ENCODE results near the gene ALPG. TPM values are rescaled to one million over a fixed set of nuclear protein-coding genes. Genes with fewer than 3 reads are reported as not detected.
"Not testable (repeated sequence)": the region's sequence is repeated elsewhere in the genome, so short reads cannot be mapped to it uniquely, and the experiment has no call there.

ALPG gene
- total RNA-seq, 1 donor from 2014 or later = not detected

DNA sequence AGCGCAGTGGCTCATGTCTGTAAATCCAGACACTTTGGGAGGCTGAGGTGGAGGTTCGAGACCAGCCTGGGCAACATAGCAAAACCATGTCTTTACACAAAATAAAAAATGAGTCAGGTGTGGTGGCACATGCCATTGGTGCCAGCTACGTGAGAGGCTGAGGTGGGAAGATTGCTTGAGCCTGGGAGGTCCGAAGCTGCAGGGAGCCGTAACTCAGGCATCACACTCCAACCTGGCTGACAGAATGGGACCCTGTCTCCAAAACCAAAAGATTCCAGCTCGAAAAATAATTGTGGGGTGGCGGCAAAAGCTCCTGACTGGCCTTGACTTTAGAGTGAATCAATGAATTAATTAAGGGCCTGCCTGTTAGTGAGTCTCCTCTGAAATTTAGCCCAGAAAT, 29.3 kb upstream of the ALPG start:
- DNase-seq = no peak

DNA sequence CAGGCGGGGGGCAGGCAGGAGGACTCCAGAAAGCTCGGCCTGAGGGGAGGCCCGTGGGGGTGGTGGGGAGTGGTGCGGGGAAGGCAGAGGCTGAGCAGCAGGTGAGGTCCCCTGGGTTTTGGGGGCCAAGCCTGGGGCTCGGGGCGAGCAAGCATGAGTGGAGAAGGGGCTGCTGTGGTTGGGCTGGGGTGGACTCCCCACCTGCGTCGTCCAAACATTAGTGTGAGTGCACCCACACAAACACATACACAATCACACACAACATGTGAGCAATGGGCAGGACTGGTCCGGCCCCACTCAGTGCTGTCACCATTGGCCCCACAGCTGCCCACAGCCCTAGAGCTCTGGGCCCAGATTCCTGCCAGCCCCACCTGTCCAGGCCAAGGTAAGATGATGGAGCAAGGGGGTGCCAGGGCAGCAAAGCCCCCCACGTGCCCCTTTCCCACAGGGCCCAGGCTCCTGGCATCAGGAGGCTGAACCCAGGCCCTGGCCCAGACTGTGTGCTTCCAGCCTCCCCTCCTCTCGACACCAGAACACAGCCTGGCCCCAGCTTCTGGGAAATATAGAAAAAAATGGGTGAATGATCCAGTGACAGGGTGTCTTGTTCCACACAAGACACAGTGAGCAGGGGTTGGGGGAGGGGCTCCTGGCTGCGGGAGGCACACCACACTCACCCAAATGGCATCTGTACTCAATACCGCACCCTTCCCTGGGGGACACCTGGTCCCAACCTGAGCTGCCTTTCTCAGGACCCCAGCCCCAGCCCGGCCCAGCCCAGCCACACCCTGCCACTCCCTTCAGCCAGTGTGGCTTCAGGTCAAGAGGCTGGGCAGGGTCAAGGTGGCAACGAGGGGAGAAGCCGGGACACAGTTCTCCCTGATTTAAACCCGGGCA, 28.6 kb upstream of the ALPG start:
- no peak for DNase-seq

DNA sequence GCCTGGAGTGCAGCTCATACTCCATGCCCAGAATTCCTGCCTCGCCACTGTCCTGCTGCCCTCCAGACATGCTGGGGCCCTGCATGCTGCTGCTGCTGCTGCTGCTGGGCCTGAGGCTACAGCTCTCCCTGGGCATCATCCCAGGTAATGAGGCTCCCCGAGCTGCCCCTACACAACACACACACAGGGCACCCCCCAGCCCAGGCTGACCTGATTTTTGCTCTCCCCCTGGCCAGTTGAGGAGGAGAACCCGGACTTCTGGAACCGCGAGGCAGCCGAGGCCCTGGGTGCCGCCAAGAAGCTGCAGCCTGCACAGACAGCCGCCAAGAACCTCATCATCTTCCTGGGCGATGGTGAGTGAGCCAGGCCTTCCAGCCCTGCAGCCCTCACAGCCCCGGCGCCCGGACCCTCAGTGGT, 27.9 kb upstream of the ALPG start, which contains the start of gene ALPP:
ALPP (plus strand) TSS at position 17 of the 417 bp plus-strand sequence; CDS start at position 69, 52 bp downstream.
- not testable (repeated sequence) for DNase-seq

DNA sequence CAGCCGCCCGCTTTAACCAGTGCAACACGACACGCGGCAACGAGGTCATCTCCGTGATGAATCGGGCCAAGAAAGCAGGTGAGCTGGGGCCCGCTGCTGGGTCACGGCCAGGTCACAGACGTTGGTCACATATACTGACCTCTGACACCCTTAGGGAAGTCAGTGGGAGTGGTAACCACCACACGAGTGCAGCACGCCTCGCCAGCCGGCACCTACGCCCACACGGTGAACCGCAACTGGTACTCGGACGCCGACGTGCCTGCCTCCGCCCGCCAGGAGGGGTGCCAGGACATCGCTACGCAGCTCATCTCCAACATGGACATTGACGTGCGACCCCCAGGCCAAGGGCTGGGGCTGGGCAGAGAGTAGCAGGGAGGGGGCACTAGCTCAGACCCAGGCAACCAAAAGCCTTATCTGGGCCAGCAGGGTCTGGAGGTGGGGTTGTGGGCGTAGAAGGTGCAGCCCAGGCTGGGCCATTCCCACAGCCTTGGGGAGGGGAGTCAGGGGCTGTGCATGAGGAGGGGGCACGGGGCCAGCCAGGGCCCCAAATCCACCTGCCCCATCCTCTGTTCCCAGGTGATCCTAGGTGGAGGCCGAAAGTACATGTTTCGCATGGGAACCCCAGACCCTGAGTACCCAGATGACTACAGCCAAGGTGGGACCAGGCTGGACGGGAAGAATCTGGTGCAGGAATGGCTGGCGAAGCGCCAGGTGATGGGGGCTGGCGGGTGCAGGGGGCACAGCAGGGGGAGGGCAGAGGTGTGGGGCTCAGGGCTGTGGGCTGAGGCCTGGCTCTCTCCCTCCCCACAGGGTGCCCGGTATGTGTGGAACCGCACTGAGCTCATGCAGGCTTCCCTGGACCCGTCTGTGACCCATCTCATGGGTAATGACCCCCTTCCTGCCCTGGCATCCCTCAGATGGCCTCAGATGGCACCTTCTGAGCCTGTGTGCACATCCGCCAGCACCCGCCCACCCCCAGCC, 26.7 kb upstream of the ALPG start:
- not testable (repeated sequence) for DNase-seq

DNA sequence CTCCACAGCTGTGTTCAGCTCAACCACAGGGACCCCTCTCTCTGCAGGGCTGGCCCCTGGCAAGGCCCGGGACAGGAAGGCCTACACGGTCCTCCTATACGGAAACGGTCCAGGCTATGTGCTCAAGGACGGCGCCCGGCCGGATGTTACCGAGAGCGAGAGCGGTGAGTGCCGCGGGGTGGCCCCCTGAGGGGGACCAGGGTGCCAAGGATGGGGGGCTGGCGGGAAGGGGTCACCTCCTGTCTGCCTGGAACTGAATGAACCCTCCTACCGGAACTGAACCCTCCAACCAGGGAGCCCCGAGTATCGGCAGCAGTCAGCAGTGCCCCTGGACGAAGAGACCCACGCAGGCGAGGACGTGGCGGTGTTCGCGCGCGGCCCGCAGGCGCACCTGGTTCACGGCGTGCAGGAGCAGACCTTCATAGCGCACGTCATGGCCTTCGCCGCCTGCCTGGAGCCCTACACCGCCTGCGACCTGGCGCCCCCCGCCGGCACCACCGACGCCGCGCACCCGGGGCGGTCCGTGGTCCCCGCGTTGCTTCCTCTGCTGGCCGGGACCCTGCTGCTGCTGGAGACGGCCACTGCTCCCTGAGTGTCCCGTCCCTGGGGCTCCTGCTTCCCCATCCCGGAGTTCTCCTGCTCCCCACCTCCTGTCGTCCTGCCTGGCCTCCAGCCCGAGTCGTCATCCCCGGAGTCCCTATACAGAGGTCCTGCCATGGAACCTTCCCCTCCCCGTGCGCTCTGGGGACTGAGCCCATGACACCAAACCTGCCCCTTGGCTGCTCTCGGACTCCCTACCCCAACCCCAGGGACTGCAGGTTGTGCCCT, 25.2 kb upstream of the ALPG start:
- DNase-seq = not testable (repeated sequence)

GRCh38 chr2:232382331-232383225, 24.1 kb upstream of the ALPG start:
- no peak for DNase-seq

- no peak for DNase-seq
Measured at GRCh38 chr2:232384466-232384865, 22.2 kb upstream of the ALPG start.

DNA sequence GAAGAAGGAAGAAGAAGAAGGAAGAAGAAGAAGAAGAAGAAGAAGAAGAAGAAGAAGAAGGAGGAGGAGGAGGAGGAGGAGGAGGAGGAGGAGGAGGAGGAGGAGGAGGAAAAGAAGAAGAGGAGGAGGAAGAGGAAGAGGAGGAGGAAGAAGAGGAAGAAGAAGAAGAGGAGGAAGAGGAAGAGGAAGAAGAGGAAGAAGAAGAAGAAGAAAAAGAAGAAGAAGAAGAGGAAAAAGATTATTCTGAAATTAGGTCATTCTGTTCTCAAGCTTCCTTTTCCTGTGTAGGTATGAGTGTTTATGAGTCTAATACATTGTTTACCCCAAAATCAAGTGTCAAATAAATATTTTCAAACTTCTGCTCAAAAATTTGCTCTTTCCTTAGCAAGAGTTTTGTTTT, 21.6 kb upstream of the ALPG start:
- DNase-seq = not testable (repeated sequence)

DNA sequence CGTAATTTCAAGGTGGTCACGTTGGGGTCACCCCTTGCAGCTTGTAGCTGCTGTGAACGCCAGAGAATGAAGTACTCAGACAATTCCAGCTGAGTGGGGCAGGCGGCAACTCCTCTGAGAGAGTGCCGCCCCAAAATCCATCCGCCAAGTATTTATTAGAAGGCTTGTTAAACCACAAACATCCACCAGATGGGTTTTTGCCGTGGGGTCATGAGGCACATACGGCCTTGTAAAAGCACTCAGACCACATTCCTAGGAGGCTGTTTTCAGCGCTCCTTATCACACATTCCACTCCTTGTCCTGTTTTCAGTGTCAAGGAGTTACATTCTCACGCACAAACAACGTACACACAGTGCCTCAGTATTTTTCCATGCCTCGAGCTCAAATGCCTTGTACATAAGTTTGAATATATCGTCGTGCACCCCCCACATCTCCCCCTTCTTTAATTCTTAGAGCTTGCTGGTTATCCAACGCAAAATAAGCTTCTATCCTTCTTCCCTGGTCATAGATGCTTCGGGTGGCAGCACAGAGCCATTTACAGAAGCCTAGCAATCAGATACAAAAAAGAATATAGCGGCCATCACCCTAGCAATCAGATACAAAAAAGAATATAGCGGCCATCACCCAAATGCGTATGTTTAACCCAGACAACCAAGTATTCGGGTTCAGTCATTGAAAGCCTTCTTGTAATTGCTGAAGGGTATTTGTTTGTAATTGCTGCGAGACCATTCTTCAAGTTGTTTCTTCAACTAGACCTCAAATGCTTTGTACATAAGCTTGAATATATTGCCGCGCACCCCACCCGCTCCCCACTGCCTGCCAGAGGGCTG, 20.8 kb upstream of the ALPG start:
- no peak for DNase-seq

DNA sequence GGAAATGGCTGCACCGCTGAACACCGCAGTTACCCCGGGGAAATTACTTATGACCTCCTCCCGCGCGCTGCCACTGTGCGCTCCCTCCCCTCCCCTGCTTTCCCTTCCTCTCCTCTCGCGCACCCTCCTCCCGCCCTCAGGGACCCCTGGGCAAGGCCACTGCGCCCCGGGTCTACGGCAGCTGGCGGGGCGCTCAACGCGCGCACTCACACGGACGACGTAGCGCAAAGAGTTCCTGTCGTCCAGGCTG, 20.2 kb upstream of the ALPG start:
- DNase-seq = no peak

GRCh38 chr2:232386740-232387450, 19.7 kb upstream of the ALPG start:
- peak; percentile 26 for DNase-seq

DNA sequence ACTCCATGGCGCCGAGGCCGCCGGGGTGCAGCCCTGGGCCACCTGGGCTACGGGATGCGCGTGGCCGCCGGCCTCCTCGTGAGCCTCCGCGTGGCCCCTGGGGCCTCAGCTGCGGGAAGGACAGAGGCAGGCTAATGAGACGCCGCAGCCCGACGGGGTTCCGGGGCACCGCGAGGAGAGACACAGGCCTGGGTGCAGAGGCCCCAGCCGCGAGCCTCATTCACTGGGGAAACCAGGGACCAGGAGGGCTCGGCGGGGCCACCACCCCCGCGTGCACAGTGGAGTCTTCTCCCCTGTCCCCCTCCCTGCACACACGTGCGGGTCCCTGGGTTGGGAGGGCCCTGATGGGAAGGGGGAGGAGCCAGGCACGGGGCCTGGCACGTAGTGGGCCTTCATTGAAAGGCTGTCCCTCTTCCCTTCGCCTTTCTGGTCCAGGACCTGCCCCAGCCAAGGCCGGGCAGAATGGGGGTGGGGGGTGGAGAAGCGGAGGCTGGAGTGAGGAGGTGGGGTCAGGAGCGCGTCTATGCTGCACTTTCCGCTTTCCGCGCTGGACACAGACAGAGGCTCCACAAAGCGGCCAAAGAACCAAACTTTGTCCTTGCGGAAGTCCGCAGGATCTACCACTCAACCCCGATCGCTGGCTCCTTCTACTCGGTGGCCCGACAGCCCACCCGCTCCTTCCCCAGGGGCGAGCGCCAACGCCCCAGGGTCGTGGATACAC, 19.0 kb upstream of the ALPG start:
- DNase-seq = no peak

- no peak for DNase-seq
Measured at GRCh38 chr2:232388324-232388891, 18.2 kb upstream of the ALPG start.

DNA sequence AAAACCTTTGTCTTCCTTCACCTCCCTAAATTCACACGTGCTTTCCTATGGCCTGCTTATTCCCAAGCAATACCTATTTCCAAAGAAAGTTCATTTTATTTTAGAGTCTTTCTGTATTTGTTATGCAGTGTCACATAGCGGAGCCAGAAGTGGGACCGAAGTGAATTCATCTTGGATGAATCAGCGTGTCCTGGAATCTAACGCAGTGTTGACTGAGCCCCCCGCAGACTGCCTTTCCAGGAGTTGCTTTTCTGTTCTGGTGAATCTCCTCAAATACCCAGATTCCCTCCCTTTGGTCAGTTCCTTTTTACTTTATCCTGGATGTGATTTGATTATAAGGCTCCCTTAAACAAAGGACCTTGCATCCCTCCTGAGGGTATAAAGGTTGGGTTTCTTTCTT, 17.3 kb upstream of the ALPG start:
- DNase-seq = no peak

DNA sequence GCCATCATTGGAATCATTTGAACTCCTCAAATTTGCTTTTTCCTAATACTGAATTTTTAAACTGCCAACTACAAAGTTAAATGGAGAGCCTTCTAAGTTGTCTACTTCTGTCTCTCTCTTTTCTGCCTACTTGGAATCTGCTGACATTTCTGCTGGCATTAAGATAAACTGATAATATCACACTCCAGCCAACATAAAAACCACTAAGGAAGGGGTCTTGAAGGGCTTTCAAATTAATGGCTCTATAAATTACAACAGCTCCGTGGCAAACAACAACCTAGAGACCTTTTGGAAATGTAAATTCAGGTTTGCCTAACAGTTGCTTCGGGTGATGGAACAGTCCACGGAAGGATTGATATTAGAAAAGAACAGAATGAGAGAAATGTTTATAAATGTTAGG, 16.0 kb upstream of the ALPG start:
- DNase-seq = no peak

DNA sequence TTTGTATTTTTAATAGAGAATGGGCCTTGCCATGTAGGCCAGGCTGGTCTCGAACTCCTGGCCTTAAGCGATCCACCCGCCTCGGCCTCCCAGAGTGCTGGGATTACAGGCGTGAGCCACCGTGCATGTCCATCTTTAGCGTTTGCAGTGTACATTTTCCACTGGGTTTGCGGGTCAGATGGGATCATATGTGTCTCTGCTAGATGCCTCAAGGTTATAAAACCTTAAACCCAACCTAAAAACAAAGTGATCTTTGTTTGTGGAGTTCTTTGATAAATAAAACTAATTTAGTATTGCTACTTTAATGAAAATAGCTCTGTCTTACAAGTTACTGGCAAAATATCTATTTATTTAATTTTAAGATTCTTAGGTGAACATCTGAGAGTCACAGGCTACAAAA, 13.1 kb upstream of the ALPG start:
- DNase-seq = no peak

- not testable (repeated sequence) for DNase-seq
Measured at GRCh38 chr2:232394431-232394830, 12.2 kb upstream of the ALPG start.

- DNase-seq = no peak
Measured at GRCh38 chr2:232395586-232395985, 11.1 kb upstream of the ALPG start.

GRCh38 chr2:232396683-232397082, 10.0 kb upstream of the ALPG start:
- DNase-seq = no peak
